Muscle layer of duodenum (tissue), 2 donors: ENCODE data around the gene IGF2BP3.
A peak's percentile ranks its signal among the peaks of the same experiment; 100 is the strongest.

ENCODE experiments used
- H3K27ac ChIP-seq: one replicate; pipeline ENCODE4 v1.7.0; 2013; ENCODE audit warnings: mild to moderate bottlenecking, low read length
- H3K27me3 ChIP-seq: one replicate; pipeline ENCODE4 v1.7.0; 2013; ENCODE audit warnings: low read depth, mild to moderate bottlenecking, control low read depth, low read length
- H3K36me3 ChIP-seq, 2 donors: one replicate each; pipeline ENCODE4 v1.7.0; 2013; ENCODE audit warnings: low read length in 2 of 2, control low read depth in 1 of 2, mild to moderate bottlenecking in 1 of 2; ENCODE audit not compliant: insufficient read depth in 2 of 2, control insufficient read depth in 1 of 2
- H3K4me1 ChIP-seq, 2 donors: one replicate each; pipeline ENCODE4 v1.7.0; 2013; ENCODE audit warnings: low read length in 2 of 2, mild to moderate bottlenecking in 2 of 2, control low read depth in 1 of 2, moderate library complexity in 1 of 2; ENCODE audit not compliant: insufficient read depth in 2 of 2, control insufficient read depth in 1 of 2
- H3K4me3 ChIP-seq, 2 donors: one replicate each; pipeline ENCODE4 v1.7.0; 2013; ENCODE audit warnings: low read length in 2 of 2, low read depth in 1 of 2, mild to moderate bottlenecking in 1 of 2
- H3K9me3 ChIP-seq, 2 donors: one replicate each; pipeline ENCODE4 v1.7.0; 2013; ENCODE audit warnings: low read length in 2 of 2, control low read depth in 1 of 2, mild to moderate bottlenecking in 1 of 2; ENCODE audit not compliant: control insufficient read depth in 1 of 2
- donor health status: healthy.

IGF2BP3 gene

GRCh38 chr7:23306936-23307521, 163.3 kb downstream of the IGF2BP3 start:
- Histone ChIP-seq H3K4me3 (no peak overlapping the region), H3K9me3 (no peaks in the 10 kb centered on the region), H3K4me1 (peaks cover 0 to 4% of the 10 kb centered on the region in 2 donors), H3K27me3 (no peaks in the 10 kb centered on the region), H3K36me3 (peaks cover 21 to 37% of the 10 kb centered on the region in 2 donors), H3K27ac (no peak overlapping the region)

DNA sequence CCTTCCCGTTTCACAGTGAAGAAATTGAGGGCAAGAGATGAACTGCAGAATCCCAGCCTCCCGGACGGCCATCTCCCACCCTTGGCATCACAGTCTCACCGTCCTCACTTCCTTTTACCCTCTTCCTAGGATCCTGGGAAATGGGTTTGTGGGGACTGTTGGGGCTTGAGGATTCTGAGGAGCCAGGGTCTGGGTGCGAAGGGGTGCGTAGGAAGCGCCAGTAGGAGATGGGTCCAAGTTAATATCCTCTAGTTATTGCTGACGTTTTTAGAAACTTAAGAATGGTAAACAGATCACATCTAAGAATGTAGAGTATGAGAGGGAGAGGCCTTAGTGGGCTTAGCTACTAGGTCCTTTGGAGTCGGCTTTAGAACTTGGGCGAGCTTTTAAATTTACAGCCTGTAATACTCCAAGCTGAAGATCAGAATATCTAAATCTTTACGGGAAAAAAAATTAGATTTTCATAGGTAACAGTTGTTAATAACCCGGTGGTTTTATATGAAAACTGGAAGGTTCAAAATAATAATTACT, 170.5 kb downstream of the IGF2BP3 start:
- Histone ChIP-seq H3K4me1 (peaks cover 9 to 22% of the 10 kb centered on the region in 2 donors), H3K27ac (peak overlapping the region; percentile 78), H3K36me3 (peaks cover 0 to 1% of the 10 kb centered on the region in 2 donors), H3K4me3 (peak overlapping the region; percentile 85 to 95), H3K9me3 (no peaks in the 10 kb centered on the region), H3K27me3 (no peaks in the 10 kb centered on the region)

DNA sequence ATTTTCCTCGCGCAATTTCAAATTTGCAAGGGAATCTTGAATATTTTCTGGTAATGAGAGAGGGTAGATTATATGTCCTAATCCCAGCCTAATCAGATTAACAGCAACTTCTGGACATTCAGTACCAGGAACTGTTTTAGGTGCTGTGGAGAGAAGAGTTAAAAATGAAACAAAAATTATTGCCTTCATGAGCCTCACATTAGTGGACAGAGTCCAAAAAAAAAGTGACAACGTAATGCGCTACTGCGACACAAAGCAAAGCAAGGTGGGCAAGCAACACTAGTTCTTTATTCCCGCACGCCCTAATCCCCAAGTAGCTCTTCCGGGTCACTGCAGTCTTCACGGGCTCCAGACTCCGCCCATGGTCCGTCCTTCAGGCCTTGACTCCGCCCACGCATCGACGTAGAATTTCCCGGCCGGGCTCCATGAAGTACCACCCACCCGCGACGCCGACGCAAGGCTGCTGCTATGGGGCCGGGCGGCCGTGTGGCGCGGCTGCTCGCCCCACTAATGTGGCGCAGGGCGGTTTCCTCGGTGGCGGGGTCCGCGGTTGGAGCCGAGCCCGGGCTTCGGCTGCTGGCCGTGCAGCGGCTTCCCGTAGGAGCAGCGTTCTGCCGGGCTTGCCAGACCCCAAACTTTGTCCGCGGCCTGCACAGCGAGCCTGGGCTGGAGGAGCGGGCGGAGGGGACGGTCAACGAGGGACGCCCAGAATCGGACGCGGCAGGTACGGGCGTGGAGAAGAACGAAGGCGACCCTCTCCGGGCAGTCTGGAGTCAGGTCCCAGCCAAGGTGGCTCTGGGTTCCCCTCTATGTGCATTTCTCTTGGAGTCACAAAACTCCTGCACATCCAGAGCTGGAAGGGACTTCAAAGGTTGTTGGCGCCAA, 171.2 kb downstream of the IGF2BP3 start, which contains the start of gene MALSU1:
Gene MALSU1 (plus strand): TSS at position 455 of the 885 bp plus-strand sequence. CDS start 14 bp downstream, at position 469.
- no peaks in the 10 kb centered on the region for H3K36me3 ChIP-seq
- H3K4me1 ChIP-seq = peaks cover 9 to 22% of the 10 kb centered on the region in 2 donors
- H3K4me3 ChIP-seq = peak within 1 kb of the TSS; percentile 85 to 95
- no peaks in the 10 kb centered on the region for H3K9me3 ChIP-seq
- no peaks in the 10 kb centered on the region for H3K27me3 ChIP-seq
- peak within 1 kb of the TSS; percentile 78 for H3K27ac ChIP-seq

DNA sequence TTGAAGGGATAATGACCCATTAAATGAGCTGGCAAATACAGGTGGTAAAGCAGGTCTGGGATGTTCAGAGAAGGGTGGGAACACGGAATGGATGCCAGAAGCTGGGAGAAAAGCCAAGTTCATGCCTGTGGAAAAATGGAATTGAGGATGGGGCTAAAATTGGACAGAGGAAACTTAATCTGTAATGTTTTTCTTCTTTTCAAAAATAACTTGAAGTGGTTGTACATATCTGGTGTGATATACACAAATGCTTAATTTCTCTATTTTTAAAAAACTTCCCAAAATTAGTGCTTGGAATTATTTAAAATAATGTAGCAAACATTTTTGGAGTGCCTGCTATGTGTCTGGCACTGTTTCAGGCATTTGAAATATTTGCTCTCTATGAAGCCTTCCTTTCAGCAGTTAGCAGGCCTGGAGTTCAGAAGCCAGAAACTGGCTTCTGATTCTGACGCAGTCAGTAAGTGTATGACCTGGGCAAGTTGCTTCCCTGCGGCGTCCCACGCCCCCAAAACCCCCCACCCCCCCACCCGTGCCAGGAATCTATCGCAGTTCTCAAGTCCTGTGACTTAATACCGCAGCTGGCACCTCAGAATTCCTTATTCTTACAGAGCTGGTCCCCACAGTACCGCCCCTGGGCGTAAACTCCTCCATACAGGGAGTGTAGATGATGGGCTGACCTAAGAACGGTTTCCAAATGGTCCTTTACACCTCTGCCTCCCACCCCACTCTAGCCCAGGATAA, 172.0 kb downstream of the IGF2BP3 start:
- Histone ChIP-seq H3K4me1 (peaks cover 9 to 22% of the 10 kb centered on the region in 2 donors), H3K27ac (peak overlapping the region; percentile 78), H3K4me3 (peak overlapping the region; percentile 85 to 95)

GRCh38 chr7:23295401-23295697, 174.9 kb downstream of the IGF2BP3 start:
- Histone ChIP-seq H3K27ac (no peak overlapping the region), H3K36me3 (no peaks in the 10 kb centered on the region), H3K4me3 (no peak overlapping the region), H3K9me3 (no peaks in the 10 kb centered on the region), H3K4me1 (peaks cover 2% of the 10 kb centered on the region in 2 donors), H3K27me3 (peaks cover 4% of the 10 kb centered on the region)

More for the DNA sequence above, 172.0 kb downstream of the IGF2BP3 start:
- no peaks in the 10 kb centered on the region for H3K9me3 ChIP-seq
- H3K27me3 ChIP-seq = peaks cover 4% of the 10 kb centered on the region
- H3K36me3 ChIP-seq = no peaks in the 10 kb centered on the region

- no peak overlapping the region for H3K27ac ChIP-seq
- peaks cover 4% of the 10 kb centered on the region for H3K27me3 ChIP-seq
- no peak overlapping the region for H3K4me3 ChIP-seq
- no peaks in the 10 kb centered on the region for H3K36me3 ChIP-seq
- H3K9me3 ChIP-seq = no peaks in the 10 kb centered on the region
- H3K4me1 ChIP-seq = no peaks in the 10 kb centered on the region
These were observed 175.5 kb downstream of the IGF2BP3 start for GRCh38 chr7:23294549-23295400.

DNA sequence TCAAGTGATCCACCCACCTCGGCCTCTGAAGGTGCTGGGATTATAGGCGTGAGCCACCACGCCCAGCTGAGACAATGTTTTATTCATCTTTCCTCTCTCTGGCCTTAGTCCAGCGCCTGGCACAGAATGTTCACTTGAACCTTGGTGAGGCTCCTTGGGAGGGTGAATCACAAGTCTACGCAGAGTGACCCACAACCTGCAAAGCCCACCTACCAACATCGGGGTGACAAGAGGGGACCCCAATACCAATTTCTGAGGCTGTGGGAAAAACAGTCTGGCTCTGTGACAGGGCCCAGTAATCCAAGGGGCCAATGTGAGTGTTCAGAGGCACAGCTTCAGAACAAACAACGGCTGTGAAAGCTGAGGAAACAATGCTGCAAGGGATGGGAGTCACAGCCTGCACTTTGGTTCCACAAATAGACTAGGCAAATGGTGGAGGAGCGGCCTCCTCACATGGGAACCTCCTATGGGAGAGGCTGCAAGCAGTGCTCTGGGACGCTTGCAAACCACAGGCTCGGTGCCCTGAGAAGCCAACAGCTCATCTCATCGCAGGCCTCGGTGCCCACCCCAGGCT, 176.7 kb downstream of the IGF2BP3 start:
- no peak overlapping the region for H3K4me3 ChIP-seq
- H3K36me3 ChIP-seq = no peaks in the 10 kb centered on the region
- peaks cover 4% of the 10 kb centered on the region for H3K27me3 ChIP-seq
- no peak overlapping the region for H3K27ac ChIP-seq
- no peaks in the 10 kb centered on the region for H3K9me3 ChIP-seq
- H3K4me1 ChIP-seq = no peaks in the 10 kb centered on the region

DNA sequence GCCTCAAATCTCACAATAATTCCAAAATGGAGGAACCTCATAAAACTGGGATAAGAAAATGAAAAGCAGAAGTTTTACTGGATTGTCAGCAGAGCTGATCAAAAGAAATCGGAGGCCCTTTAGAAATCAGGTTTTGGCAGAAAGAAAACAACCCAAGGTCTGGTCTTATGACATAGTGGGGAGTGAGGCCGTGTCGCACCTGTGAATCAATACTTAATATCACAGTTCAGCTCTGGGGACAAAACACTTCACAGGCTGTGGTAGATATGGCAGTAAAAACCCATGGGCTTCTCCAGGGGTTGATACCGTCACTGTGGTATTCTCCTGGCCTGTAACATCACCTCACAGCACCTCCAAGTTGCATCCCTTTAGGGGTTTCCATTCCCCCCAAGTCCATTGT, 177.7 kb downstream of the IGF2BP3 start:
- Histone ChIP-seq H3K27ac (no peak overlapping the region), H3K9me3 (no peaks in the 10 kb centered on the region), H3K4me3 (no peak overlapping the region)

GRCh38 chr7:23291957-23292560, 178.2 kb downstream of the IGF2BP3 start:
- Histone ChIP-seq H3K4me3 (no peak overlapping the region), H3K27ac (no peak overlapping the region), H3K4me1 (no peaks in the 10 kb centered on the region), H3K9me3 (no peaks in the 10 kb centered on the region), H3K36me3 (no peaks in the 10 kb centered on the region), H3K27me3 (peaks cover 4% of the 10 kb centered on the region)

More for the DNA sequence above, 177.7 kb downstream of the IGF2BP3 start:
- no peaks in the 10 kb centered on the region for H3K36me3 ChIP-seq
- no peaks in the 10 kb centered on the region for H3K4me1 ChIP-seq
- H3K27me3 ChIP-seq = peaks cover 4% of the 10 kb centered on the region

GRCh38 chr7:23290993-23291392, 179.3 kb downstream of the IGF2BP3 start:
- no peak overlapping the region for H3K4me3 ChIP-seq
- no peaks in the 10 kb centered on the region for H3K9me3 ChIP-seq
- H3K27me3 ChIP-seq = peaks cover 4% of the 10 kb centered on the region
- H3K36me3 ChIP-seq = no peaks in the 10 kb centered on the region
- no peaks in the 10 kb centered on the region for H3K4me1 ChIP-seq
- no peak overlapping the region for H3K27ac ChIP-seq
